Activated CD4-positive, alpha-beta T cell treated with anti-CD3 and anti-CD28 coated beads for 36 hours (primary cell): ENCODE data around the gene PIGW. TPM values are rescaled to one million over a fixed set of nuclear protein-coding genes. Genes with fewer than 3 reads are reported as not detected.
A peak's percentile ranks its signal among the peaks of the same experiment; 100 is the strongest.

Source experiments
- ATAC-seq: fragments of 200-7000 bp; cut with Tn5 transposase; one replicate; pipeline ENCODE4 v1.10.0; 2021; ENCODE audit warnings: mild to moderate bottlenecking, moderate library complexity
- CTCF ChIA-PET: fragments of 350-600 bp; sonication (Branson Sonifier 250); formaldehyde crosslinking; loops from one replicate; lab custom pipeline; 2021; ENCODE audit warnings: antibody characterized with exemption; lab: Charles Lee
- POLR2A ChIA-PET: fragments of 350-600 bp; sonication (Branson Sonifier 250); formaldehyde crosslinking; loops from one replicate; lab custom pipeline; 2021; ENCODE audit warnings: antibody characterized with exemption, inconsistent platforms; lab: Charles Lee
- DNase-seq: peaks from one replicate; pipeline ENCODE4 v3.0.0-alpha.2; 2020
- H3K27ac Mint-ChIP-seq: one replicate; pipeline ENCODE4 v1.8.0; 2021; ENCODE audit warnings: mixed read lengths
- H3K27me3 Mint-ChIP-seq: one replicate; pipeline ENCODE4 v1.8.0; 2021; ENCODE audit warnings: mixed read lengths
- H3K36me3 Mint-ChIP-seq: one replicate; pipeline ENCODE4 v1.8.0; 2021; ENCODE audit warnings: low read depth, mixed read lengths
- H3K4me1 Mint-ChIP-seq: one replicate; pipeline ENCODE4 v1.8.0; 2021; ENCODE audit warnings: mixed read lengths
- H3K4me3 Mint-ChIP-seq: one replicate; pipeline ENCODE4 v1.8.0; 2021; ENCODE audit warnings: mild to moderate bottlenecking, moderate library complexity, mixed read lengths
- H3K9me3 Mint-ChIP-seq: one replicate; pipeline ENCODE4 v1.8.0; 2021; ENCODE audit warnings: low read depth, mixed read lengths
- intact Hi-C, 2 experiments: fragments of 100-400 bp; cut with DNase I in 1 of 2; cut with micrococcal nuclease in 1 of 2; formaldehyde crosslinking; loops; one replicate each; pipeline versions ENCODE4 v1.14.2 to v1.15.1; 2022 to 2024; cut with DNase I, micrococcal nuclease
- total RNA-seq, 2 experiments: library from RNA; stranded (reverse); gene quantifications; one replicate each; pipeline ENCODE4 v1.2.3, GENCODE V29; 2021

The PIGW gene
- total RNA-seq, 2 experiments from 2014 or later = 11.8 to 13.4 TPM

DNA sequence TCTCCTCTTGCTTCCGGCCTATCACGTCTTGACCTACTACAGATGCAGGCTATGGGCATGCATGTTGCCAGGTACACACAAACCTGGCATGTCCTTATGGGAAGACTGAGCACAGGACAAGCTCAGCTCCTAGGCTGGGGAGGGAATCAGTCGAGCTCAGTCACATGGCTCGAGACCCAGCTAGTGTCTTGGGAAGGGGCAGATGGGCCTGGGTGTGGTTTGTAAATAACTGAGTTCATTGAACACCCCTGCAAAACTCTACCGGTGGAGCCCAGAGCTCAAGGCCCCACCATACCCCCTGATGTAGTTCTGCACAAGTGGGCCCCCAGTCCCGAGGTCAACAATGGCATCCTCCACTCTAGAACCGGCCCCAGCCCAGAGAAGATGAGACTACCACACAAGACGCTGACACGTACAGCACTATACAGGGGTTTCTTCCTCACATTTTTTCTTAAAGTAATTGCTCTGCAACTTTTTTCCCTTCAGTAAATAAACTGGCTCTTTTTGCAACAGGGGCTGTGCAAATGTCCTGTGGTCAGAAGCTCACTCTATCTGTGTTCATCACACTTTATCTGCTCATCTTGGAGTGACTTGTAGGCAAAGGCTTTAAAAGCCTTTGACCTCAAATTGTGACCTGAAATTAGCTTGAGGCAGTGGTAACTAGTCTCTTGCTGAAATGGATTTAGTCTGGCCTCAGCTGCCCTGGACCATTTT, 25.4 kb upstream of the PIGW start:
- no peaks in the 10 kb centered on the region for H3K4me1 Mint-ChIP-seq
- no peaks in the 10 kb centered on the region for H3K27me3 Mint-ChIP-seq
- no peaks in the 10 kb centered on the region for H3K9me3 Mint-ChIP-seq
- DNase-seq = no peak
- H3K36me3 Mint-ChIP-seq = peaks cover 51% of the 10 kb centered on the region
- intact Hi-C loops = no loop called here
- ChIA-PET POLR2A (no interaction called here), CTCF (interaction anchor here (0.7 kb wide), 1 partner anchor 361 kb away, joined by 4 read pairs; no protein-coding TSS in a partner anchor)
- no peak for ATAC-seq
- no peak overlapping the region for H3K27ac Mint-ChIP-seq
- no peak overlapping the region for H3K4me3 Mint-ChIP-seq

DNA sequence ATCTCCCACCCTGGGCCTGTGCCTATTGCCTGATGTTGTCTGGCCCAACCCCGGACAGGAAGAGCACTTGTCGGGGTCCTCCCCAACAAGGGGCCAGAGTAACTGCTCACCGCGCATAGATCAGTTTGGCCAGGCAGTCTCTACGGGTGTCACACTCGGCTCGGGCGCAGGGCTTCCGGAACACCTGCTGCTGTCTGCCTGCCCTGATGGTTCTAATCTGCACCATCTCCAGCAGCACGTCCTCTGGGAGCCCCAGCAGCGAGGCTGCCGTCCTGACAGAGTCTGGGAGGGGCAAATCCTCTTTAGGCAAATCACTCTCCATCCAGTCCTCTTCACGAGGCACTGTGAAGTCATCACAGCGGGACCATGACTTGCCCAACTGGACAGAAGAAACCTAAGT, 24.2 kb upstream of the PIGW start:
- ATAC-seq = no peak
- intact Hi-C loops = no loop called here
- no peak for DNase-seq
- no peaks in the 10 kb centered on the region for H3K4me1 Mint-ChIP-seq
- no peaks in the 10 kb centered on the region for H3K9me3 Mint-ChIP-seq
- no peaks in the 10 kb centered on the region for H3K27me3 Mint-ChIP-seq
- no peak overlapping the region for H3K4me3 Mint-ChIP-seq
- ChIA-PET CTCF (no interaction called here), POLR2A (no interaction called here)
- H3K36me3 Mint-ChIP-seq = peaks cover 53% of the 10 kb centered on the region
- H3K27ac Mint-ChIP-seq = peak overlapping the region; percentile 6

DNA sequence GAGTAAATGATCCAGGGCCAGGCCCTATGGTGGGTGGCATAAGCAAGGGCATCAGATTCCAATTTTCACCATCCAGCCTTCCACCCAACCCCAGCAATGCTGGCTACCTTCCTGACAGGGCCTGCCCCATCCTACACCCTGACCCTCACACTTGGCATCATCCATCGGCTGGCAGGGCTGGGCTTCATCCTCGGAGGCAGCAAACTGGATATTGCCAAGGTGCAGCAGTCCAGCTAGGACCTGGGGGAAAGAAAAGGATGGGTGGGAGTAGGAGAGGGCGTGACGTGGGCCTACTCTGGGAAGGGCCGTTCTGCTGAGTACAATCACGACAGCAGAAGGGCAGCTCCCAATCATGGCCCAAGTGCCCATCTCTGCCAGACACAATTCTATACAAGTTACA, 23.6 kb upstream of the PIGW start:
- no peaks in the 10 kb centered on the region for H3K4me1 Mint-ChIP-seq
- H3K27me3 Mint-ChIP-seq = no peaks in the 10 kb centered on the region
- no peaks in the 10 kb centered on the region for H3K9me3 Mint-ChIP-seq
- H3K36me3 Mint-ChIP-seq = peaks cover 49% of the 10 kb centered on the region
- intact Hi-C loops = no loop called here
- H3K4me3 Mint-ChIP-seq = no peak overlapping the region
- no peak overlapping the region for H3K27ac Mint-ChIP-seq
- ATAC-seq (no peak), DNase-seq (no peak)
- ChIA-PET POLR2A (no interaction called here), CTCF (interaction anchor here (0.6 kb wide), 2 partner anchors 21 to 28 kb away, joined by 3 read pairs; no protein-coding TSS in a partner anchor)

DNA sequence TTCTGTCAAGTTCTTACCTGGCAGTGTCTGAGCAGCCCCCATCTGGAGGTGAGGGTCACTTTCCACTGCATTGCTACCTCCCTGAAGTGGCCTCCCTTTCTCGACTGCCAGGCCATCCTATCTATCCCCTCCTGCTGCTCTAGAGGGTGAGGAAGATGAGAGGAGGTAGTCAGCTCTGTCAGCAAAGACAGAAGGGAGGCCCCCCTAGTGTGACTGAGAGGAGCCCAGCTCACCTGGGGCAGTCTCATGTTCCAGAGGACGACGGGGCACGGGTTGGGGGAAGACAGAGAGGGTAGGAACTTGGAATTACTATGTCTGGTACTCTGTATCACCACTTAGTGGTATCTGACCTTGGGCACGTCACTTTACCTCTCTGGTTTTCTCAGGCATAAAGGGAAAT, 22.1 kb upstream of the PIGW start:
- Mint-ChIP-seq H3K27me3 (no peaks in the 10 kb centered on the region), H3K9me3 (no peaks in the 10 kb centered on the region), H3K4me1 (no peaks in the 10 kb centered on the region), H3K4me3 (no peak overlapping the region), H3K27ac (no peak overlapping the region), H3K36me3 (peaks cover 45% of the 10 kb centered on the region)
- no peak for DNase-seq
- intact Hi-C loops = no loop called here
- CTCF ChIA-PET = no interaction called here
- ATAC-seq = no peak
- POLR2A ChIA-PET = no interaction called here

DNA sequence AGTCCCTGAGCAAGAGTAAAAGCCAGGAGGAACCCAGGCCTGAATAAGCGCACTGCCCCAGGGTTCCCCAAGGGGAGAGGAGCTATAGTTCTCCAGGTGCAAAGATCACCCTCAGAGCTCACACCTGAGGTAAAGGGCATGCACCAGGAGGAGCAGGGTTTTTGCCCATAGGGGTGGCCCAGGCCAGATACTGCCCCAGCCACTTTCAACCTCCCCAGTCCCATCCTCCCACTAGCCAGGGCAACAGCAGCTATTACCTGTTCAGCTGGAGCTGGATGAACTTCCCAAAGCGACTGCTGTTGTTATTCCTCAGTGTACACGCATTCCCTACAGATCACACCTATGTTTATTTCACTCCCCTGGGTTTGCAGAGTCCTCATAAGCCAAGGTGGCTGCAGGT, 19.9 kb upstream of the PIGW start:
- intact Hi-C loops = no loop called here
- ATAC-seq (no peak), DNase-seq (no peak)
- Mint-ChIP-seq H3K4me1 (no peaks in the 10 kb centered on the region), H3K4me3 (no peak overlapping the region), H3K9me3 (no peaks in the 10 kb centered on the region), H3K27me3 (no peaks in the 10 kb centered on the region), H3K27ac (no peak overlapping the region), H3K36me3 (peaks cover 52% of the 10 kb centered on the region)
- POLR2A ChIA-PET = no interaction called here
- CTCF ChIA-PET = interaction anchor here (0.6 to 1.2 kb wide), 2 partner anchors 22 to 32 kb away, joined by 3 read pairs; no protein-coding TSS in a partner anchor

DNA sequence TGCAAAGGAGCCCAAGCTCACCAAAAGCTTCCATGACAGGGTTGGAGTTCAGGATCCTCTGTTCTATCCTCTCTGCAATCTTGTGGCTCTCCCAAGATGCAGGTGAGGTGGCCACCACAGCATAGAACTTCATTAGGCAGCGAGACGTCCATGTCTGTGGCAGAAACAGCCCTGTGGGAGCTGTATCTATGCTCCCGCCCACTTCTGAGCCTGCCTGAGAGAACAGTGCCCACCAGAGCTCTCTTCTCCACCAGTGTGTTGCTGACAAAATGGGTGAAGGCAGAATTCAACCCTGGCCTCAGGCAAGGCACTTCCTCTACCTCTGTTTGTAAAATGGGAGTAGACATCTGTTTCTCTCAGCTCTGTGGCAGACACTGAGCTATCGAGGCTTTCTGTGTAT, 18.9 kb upstream of the PIGW start:
- H3K27ac Mint-ChIP-seq = no peak overlapping the region
- H3K36me3 Mint-ChIP-seq = peaks cover 50% of the 10 kb centered on the region
- H3K9me3 Mint-ChIP-seq = no peaks in the 10 kb centered on the region
- ATAC-seq = no peak
- DNase-seq = no peak
- H3K27me3 Mint-ChIP-seq = no peaks in the 10 kb centered on the region
- ChIA-PET POLR2A (no interaction called here), CTCF (no interaction called here)
- no peak overlapping the region for H3K4me3 Mint-ChIP-seq
- intact Hi-C loops = no loop called here
- H3K4me1 Mint-ChIP-seq = no peaks in the 10 kb centered on the region

DNA sequence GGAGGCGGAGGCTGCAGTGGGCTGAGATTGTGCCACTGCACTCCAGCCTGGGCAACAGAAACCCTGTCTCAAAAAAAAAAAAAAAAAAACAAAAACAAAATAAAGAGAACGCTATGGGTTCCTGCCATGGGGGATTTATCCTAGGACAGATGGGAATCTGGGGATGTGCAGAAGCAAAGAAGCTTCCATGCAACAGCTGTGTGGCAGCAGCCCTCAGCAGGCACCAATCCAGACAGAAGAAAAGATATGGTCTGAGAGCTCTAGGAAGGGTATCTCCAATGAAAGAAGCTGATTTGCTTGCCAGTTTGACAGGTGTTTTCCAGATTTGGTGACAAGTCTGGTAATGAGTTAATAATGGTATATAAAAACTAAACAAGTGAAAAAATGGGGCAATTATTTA, 11.7 kb upstream of the PIGW start:
- DNase-seq = no peak
- Mint-ChIP-seq H3K4me1 (peaks cover 26% of the 10 kb centered on the region), H3K4me3 (no peak overlapping the region), H3K36me3 (peaks cover 68% of the 10 kb centered on the region), H3K9me3 (no peaks in the 10 kb centered on the region), H3K27me3 (no peaks in the 10 kb centered on the region), H3K27ac (no peak overlapping the region)
- ChIA-PET POLR2A (interaction anchor here (0.7 kb wide), 1 partner anchor 51 kb away, joined by 3 read pairs; no protein-coding TSS in a partner anchor), CTCF (interaction anchor here (0.7 to 2.5 kb wide), 2 partner anchors 13 to 15 kb away, joined by 3 to 12 read pairs; no protein-coding TSS in a partner anchor)
- no peak for ATAC-seq
- intact Hi-C loops = no loop called here

DNA sequence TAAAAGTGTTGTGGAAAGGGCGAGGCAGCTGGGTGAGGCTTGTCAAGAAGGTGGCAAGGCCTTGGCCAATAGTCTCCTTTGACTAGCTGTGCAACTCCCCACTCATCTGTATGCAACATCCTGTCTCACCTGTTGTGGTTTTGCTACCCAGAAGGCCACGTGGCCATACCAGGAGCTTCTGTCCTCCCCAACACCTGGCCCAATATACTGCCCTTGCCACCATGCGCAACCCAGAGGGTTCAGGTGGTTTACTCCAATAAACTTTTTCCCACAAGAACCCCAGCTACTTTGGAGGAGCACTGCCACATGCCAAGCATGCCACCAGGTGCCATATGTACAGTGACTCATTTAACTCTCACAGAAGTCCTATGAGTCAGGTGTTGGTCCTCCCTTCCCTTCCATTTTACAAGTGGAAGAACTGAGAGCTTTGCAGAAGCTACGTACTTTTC, 10.3 kb upstream of the PIGW start:
- H3K36me3 Mint-ChIP-seq = peaks cover 65% of the 10 kb centered on the region

DNA sequence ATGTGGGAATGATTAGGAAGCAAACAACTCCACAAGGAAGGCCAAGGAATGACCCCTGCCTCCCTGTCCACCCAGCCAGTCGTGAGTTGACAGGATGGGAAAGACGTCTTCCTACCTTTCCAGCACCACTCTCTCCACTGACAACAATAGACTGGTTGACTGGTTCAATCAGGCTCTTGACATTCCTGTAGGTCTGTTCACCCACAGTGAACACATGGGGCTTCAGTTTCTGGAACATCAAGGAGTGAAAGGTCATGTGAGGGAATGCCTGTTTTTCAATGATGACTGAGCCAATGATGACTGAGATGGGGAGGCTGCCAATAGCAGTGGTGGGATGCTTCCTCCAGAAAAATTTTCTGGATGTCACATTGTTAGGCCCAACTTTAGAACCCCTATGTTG, 9.7 kb upstream of the PIGW start:
- peaks cover 64% of the 10 kb centered on the region for H3K36me3 Mint-ChIP-seq
- H3K4me1 Mint-ChIP-seq = peaks cover 32% of the 10 kb centered on the region
- H3K27me3 Mint-ChIP-seq = no peaks in the 10 kb centered on the region
- ATAC-seq (no peak), DNase-seq (no peak)
- intact Hi-C loops = loop anchor here in 1 of 2 experiments (2.0 kb wide), 1 partner anchor 20 kb away; the partner anchor contains the start of gene GGNBP2
- H3K27ac Mint-ChIP-seq = peak overlapping the region; percentile 78
- H3K4me3 Mint-ChIP-seq = no peak overlapping the region
- ChIA-PET CTCF (interaction anchor here (0.8 to 2.5 kb wide), 2 partner anchors 9 to 11 kb away, joined by 5 to 12 read pairs; partner anchors contain the start of genes MYO19 and PIGW), POLR2A (interaction anchor here (1.4 kb wide), 1 partner anchor 9 kb away, joined by 4 read pairs; the partner anchor contains the start of genes MYO19 and PIGW)
- no peaks in the 10 kb centered on the region for H3K9me3 Mint-ChIP-seq

More for the DNA sequence above, 10.3 kb upstream of the PIGW start:
- ATAC-seq = peak; percentile 91
- POLR2A ChIA-PET = interaction anchor here (0.6 to 1.4 kb wide), 2 partner anchors 10 to 33 kb away, joined by 3 to 4 read pairs; partner anchors contain the start of genes MYO19 and PIGW
- Mint-ChIP-seq H3K4me1 (peaks cover 30% of the 10 kb centered on the region), H3K4me3 (no peak overlapping the region), H3K9me3 (no peaks in the 10 kb centered on the region), H3K27me3 (no peaks in the 10 kb centered on the region), H3K27ac (peak overlapping the region; percentile 44)
- CTCF ChIA-PET = interaction anchor here (0.8 to 2.5 kb wide), 2 partner anchors 10 to 12 kb away, joined by 5 to 12 read pairs; partner anchors contain the start of genes MYO19 and PIGW
- intact Hi-C loops = loop anchor here in 1 of 2 experiments (2.0 kb wide), 1 partner anchor 20 kb away; the partner anchor contains the start of gene GGNBP2
- DNase-seq = peak; percentile 29

DNA sequence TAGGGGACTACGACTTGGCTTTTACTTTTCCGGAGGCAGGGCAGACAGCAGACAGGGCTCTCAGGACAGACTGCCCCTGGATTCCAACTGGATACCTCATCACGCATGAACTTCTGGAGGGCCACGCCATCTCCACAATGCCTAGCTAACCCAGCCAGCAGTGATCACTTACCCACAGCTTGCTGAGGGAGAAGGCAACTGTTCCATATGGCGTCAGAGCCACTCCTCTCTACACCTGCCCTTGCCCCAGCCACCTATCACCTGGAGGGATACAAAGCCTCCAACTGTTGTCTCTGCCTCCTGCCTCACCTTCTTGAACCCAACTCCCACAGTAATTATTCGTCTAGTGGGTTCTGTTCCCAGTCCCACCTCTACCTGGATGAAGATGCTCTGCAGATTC, 8.9 kb upstream of the PIGW start:
- ChIA-PET POLR2A (no interaction called here), CTCF (no interaction called here)
- Mint-ChIP-seq H3K4me3 (no peak overlapping the region), H3K9me3 (no peaks in the 10 kb centered on the region), H3K36me3 (peaks cover 56% of the 10 kb centered on the region), H3K27ac (peak overlapping the region; percentile 59), H3K4me1 (peaks cover 32% of the 10 kb centered on the region), H3K27me3 (no peaks in the 10 kb centered on the region)
- no peak for ATAC-seq
- no peak for DNase-seq
- intact Hi-C loops = loop anchor here in 1 of 2 experiments (2.0 kb wide), 1 partner anchor 19 kb away; the partner anchor contains the start of gene GGNBP2

DNA sequence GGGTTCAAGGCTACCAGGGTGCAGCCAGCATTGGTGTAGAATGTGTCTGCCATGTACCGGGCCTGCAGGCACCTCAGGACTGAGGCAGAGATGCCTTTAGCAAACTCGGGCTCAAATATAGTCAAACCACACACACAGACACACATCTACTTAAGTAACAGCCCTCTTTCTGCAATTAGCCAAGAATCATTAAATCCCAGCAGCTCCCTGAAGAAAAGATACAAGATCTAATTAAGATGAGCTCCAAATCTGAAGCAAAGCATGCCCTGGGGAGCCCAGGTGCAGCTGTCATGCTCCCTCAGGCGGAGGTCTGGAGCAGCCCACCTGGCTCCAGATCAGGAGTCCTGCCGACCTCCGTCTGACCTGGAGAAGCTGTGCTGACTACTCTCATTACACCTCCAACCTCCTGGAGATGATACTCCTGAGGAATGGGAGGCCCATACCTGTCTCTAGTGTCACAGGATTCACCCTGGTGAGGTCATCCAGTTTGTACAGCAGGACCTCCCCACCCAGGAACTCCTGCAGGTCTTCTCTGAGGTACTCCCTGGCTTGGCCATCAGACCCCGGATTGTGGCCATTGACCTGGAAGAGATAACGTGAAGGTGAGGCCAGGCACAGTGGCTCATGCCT, 7.1 kb upstream of the PIGW start:
- H3K36me3 Mint-ChIP-seq = peaks cover 60% of the 10 kb centered on the region
- H3K27ac Mint-ChIP-seq = no peak overlapping the region

More for the DNA sequence above, 7.1 kb upstream of the PIGW start:
- ATAC-seq (no peak), DNase-seq (no peak)
- Mint-ChIP-seq H3K27me3 (no peaks in the 10 kb centered on the region), H3K4me3 (no peak overlapping the region), H3K4me1 (peaks cover 39% of the 10 kb centered on the region), H3K9me3 (no peaks in the 10 kb centered on the region)
- ChIA-PET CTCF (no interaction called here), POLR2A (no interaction called here)
- intact Hi-C loops = no loop called here
